GM23338 (cell line): ENCODE data around the gene KCNIP1. TPM values are rescaled to one million over a fixed set of nuclear protein-coding genes. Genes with fewer than 3 reads are reported as not detected.

Experiments
- ATAC-seq: fragments of 200-7000 bp; cut with Tn5 transposase; 3 replicates; pipeline ENCODE4 v1.9.1; 2020
- DNase-seq: peaks from one replicate; pipeline ENCODE4 v3.0.0-alpha.2; 2015; ENCODE audit warnings: low spot score
- H2AFZ ChIP-seq: fragments of 200-600 bp; sonication (generic); 2 replicates; pipeline ENCODE4 v1.8.0; 2016; ENCODE audit warnings: antibody characterized with exemption, mild to moderate bottlenecking, moderate library complexity
- H3F3A ChIP-seq: fragments of 200-600 bp; sonication (generic); replicated peaks from 2 replicates; pipeline ENCODE4 v1.8.0; 2017; ENCODE audit warnings: antibody characterized with exemption, mixed run types, low read depth
- H3K27ac ChIP-seq: fragments of 200-600 bp; sonication (generic); 2 replicates; pipeline ENCODE4 v1.6.1; 2016; ENCODE audit warnings: low read depth
- H3K27me3 ChIP-seq: fragments of 200-600 bp; sonication (generic); 2 replicates; pipeline ENCODE4 v1.8.0; 2016; ENCODE audit warnings: mild to moderate bottlenecking, mixed run types, moderate library complexity; ENCODE audit not compliant: insufficient read depth
- H3K36me3 ChIP-seq: fragments of 200-600 bp; sonication (generic); 2 replicates; pipeline ENCODE4 v1.8.0; 2016; ENCODE audit warnings: mild to moderate bottlenecking; ENCODE audit not compliant: insufficient read depth
- H3K4me1 ChIP-seq: fragments of 200-600 bp; sonication (generic); 2 replicates; pipeline ENCODE4 v1.8.0; 2016; ENCODE audit warnings: mild to moderate bottlenecking, moderate library complexity; ENCODE audit not compliant: insufficient read depth
- H3K4me2 ChIP-seq: fragments of 200-600 bp; sonication (generic); 2 replicates; pipeline ENCODE4 v1.7.1; 2017; ENCODE audit warnings: mixed run types
- H3K4me3 ChIP-seq: fragments of 200-600 bp; sonication (generic); 2 replicates; pipeline ENCODE4 v1.6.1; 2016; ENCODE audit warnings: mixed run types
- H3K79me2 ChIP-seq: fragments of 200-600 bp; sonication (generic); replicated peaks from 2 replicates; pipeline ENCODE4 v1.8.0; 2017; ENCODE audit warnings: mild to moderate bottlenecking; ENCODE audit not compliant: insufficient read depth
- H3K9me2 ChIP-seq: fragments of 200-600 bp; sonication (generic); 2 replicates; pipeline ENCODE4 v1.8.0; 2017; ENCODE audit not compliant: insufficient read depth
- H4K20me1 ChIP-seq: fragments of 200-600 bp; sonication (generic); replicated peaks from 2 replicates; pipeline ENCODE4 v1.8.0; 2017; ENCODE audit warnings: mild to moderate bottlenecking; ENCODE audit not compliant: insufficient read depth
- H3K27ac Mint-ChIP-seq: 2 replicates; pipeline ENCODE4 v1.8.0; 2020; ENCODE audit warnings: inconsistent platforms, mild to moderate bottlenecking, moderate library complexity, mixed read lengths
- H3K27me3 Mint-ChIP-seq: 3 replicates; pipeline ENCODE4 v1.8.0; 2022; ENCODE audit warnings: low read depth, mild to moderate bottlenecking, moderate library complexity, mixed read lengths, inconsistent platforms; ENCODE audit not compliant: insufficient read depth, poor library complexity
- H3K36me3 Mint-ChIP-seq: 3 replicates; pipeline ENCODE4 v1.8.0; 2021; ENCODE audit warnings: low read depth, mild to moderate bottlenecking, inconsistent platforms, moderate library complexity, mixed read lengths
- H3K4me1 Mint-ChIP-seq: 3 replicates; pipeline ENCODE4 v1.8.0; 2020; ENCODE audit warnings: mild to moderate bottlenecking, inconsistent platforms, mixed read lengths
- H3K4me3 Mint-ChIP-seq: 3 replicates; pipeline ENCODE4 v1.8.0; 2021; ENCODE audit warnings: moderate library complexity, mild to moderate bottlenecking, inconsistent platforms, mixed read lengths
- H3K9me3 Mint-ChIP-seq: 3 replicates; pipeline ENCODE4 v1.8.0; 2020; ENCODE audit warnings: moderate library complexity, mild to moderate bottlenecking, inconsistent platforms, mixed read lengths
- CREB1 ChIP-seq: fragments of 250-450 bp; sonication (Bioruptor Pico); IDR thresholded peaks from 2 replicates; pipeline ENCODE4 v1.5.0; 2020; ENCODE audit warnings: low read depth, mild to moderate bottlenecking, moderate library complexity
- CTCF ChIP-seq, 2 experiments: fragments of 200-600 bp in 1 of 2; sonication (generic) in 1 of 2; conservative IDR thresholded peaks; 2 replicates each; pipeline versions ENCODE4 v1.5.1 to v1.6.1; 2016 to 2017; ENCODE audit warnings: antibody characterized with exemption in 2 of 2, low read depth in 2 of 2, mild to moderate bottlenecking in 2 of 2, moderate library complexity in 1 of 2
- ETS1 ChIP-seq: IDR thresholded peaks from 2 replicates; pipeline ENCODE4 v1.6.1; 2016; ENCODE audit warnings: antibody characterized with exemption
- EZH2 ChIP-seq: fragments of 200-600 bp; sonication (generic); IDR thresholded peaks from one replicate; pipeline ENCODE4 v1.8.0; 2017; ENCODE audit warnings: antibody characterized with exemption, mild to moderate bottlenecking, low read depth; ENCODE audit not compliant: unreplicated experiment
- EZH2phosphoT487 ChIP-seq: fragments of 200-600 bp; sonication (generic); IDR thresholded peaks from one replicate; pipeline ENCODE4 v1.8.1; 2018; ENCODE audit warnings: antibody characterized with exemption; ENCODE audit not compliant: unreplicated experiment
- JUNB ChIP-seq: IDR thresholded peaks from one replicate; pipeline ENCODE4 v1.6.1; 2016; ENCODE audit warnings: antibody characterized with exemption; ENCODE audit not compliant: unreplicated experiment
- NANOG ChIP-seq: IDR thresholded peaks from 2 replicates; pipeline ENCODE4 v1.6.1; 2016; ENCODE audit warnings: antibody characterized with exemption, borderline replicate concordance
- POLR2AphosphoS5 ChIP-seq: IDR thresholded peaks from 2 replicates; pipeline ENCODE4 v1.6.1; 2016; ENCODE audit warnings: antibody characterized with exemption, low read depth
- REST ChIP-seq: IDR thresholded peaks from one replicate; pipeline ENCODE4 v1.6.1; 2018; ENCODE audit warnings: antibody characterized with exemption; ENCODE audit not compliant: unreplicated experiment
- STAT1 ChIP-seq: IDR thresholded peaks from one replicate; pipeline ENCODE4 v1.6.1; 2016; ENCODE audit warnings: antibody characterized with exemption; ENCODE audit not compliant: unreplicated experiment
- ZNF114 ChIP-seq: fragments of 250-450 bp; sonication (Bioruptor Pico); IDR thresholded peaks from 2 replicates; pipeline ENCODE4 v1.5.0; 2020; ENCODE audit warnings: mild to moderate bottlenecking, moderate library complexity
- ZNF331 ChIP-seq: fragments of 250-450 bp; sonication (Bioruptor Pico); IDR thresholded peaks from 2 replicates; pipeline ENCODE4 v1.5.0; 2020; ENCODE audit warnings: low read depth, mild to moderate bottlenecking, moderate library complexity
- polyA plus RNA-seq: library from polyadenylated mRNA; unstranded; fragments of >200 nt; fragmentation: Nextera tagmentation; extraction: Ambion mirVana; gene quantifications from 2 replicates; pipeline ENCODE4 v1.2.1, GENCODE V29; 2016
- total RNA-seq: library from RNA; depleted of rRNA; stranded (reverse); fragments of >200 nt; shearing (Covaris generic); gene quantifications from 2 replicates; pipeline ENCODE4 v1.2.3, GENCODE V29; 2014
- TF ChIP-seq, protein P1 (sequence below): fragments of 250-450 bp; sonication (Bioruptor Pico); IDR thresholded peaks from 2 replicates; pipeline ENCODE4 v1.5.0; 2020; ENCODE audit warnings: mild to moderate bottlenecking, moderate library complexity

The KCNIP1 gene
- total and polyA plus RNA-seq, 2 experiments from 2014 or later, result 0.31 to 0.87 TPM

- H3K36me3 Mint-ChIP-seq, result peaks cover 16% of the 10 kb centered on the region
- Histone ChIP-seq H3K4me2 (no peak overlapping the region), H3K79me2 (no peaks in the 10 kb centered on the region), H3K9me2 (peaks cover 39% of the 10 kb centered on the region), H3K27ac (no peak overlapping the region), H4K20me1 (no peaks in the 10 kb centered on the region), H3F3A (peaks cover 5% of the 10 kb centered on the region; the same call in 1 of the 2 replicates), H3K36me3 (no peaks in the 10 kb centered on the region), H3K4me3 (no peak overlapping the region), H3K4me1 (peaks cover 9% of the 10 kb centered on the region; the same call in 1 of the 2 replicates), H2AFZ (no peak overlapping the region), H3K27me3 (no peaks in the 10 kb centered on the region)
- TF ChIP-seq ZNF331 (CRISPR knock-in tag) (no peak), CTCF (conservative IDR thresholded peaks at IDR 0.05; ENCODE audit: low read depth in 2 of 2) (no peak), EZH2 (no peak), NANOG (no peak), STAT1 (no peak), ZNF114 (CRISPR knock-in tag) (no peak), JUNB (no peak), POLR2AphosphoS5 (no peak), ETS1 (no peak), CREB1 (no peak), EZH2phosphoT487 (no peak), REST (no peak)
- TF ChIP-seq, protein P1, sequence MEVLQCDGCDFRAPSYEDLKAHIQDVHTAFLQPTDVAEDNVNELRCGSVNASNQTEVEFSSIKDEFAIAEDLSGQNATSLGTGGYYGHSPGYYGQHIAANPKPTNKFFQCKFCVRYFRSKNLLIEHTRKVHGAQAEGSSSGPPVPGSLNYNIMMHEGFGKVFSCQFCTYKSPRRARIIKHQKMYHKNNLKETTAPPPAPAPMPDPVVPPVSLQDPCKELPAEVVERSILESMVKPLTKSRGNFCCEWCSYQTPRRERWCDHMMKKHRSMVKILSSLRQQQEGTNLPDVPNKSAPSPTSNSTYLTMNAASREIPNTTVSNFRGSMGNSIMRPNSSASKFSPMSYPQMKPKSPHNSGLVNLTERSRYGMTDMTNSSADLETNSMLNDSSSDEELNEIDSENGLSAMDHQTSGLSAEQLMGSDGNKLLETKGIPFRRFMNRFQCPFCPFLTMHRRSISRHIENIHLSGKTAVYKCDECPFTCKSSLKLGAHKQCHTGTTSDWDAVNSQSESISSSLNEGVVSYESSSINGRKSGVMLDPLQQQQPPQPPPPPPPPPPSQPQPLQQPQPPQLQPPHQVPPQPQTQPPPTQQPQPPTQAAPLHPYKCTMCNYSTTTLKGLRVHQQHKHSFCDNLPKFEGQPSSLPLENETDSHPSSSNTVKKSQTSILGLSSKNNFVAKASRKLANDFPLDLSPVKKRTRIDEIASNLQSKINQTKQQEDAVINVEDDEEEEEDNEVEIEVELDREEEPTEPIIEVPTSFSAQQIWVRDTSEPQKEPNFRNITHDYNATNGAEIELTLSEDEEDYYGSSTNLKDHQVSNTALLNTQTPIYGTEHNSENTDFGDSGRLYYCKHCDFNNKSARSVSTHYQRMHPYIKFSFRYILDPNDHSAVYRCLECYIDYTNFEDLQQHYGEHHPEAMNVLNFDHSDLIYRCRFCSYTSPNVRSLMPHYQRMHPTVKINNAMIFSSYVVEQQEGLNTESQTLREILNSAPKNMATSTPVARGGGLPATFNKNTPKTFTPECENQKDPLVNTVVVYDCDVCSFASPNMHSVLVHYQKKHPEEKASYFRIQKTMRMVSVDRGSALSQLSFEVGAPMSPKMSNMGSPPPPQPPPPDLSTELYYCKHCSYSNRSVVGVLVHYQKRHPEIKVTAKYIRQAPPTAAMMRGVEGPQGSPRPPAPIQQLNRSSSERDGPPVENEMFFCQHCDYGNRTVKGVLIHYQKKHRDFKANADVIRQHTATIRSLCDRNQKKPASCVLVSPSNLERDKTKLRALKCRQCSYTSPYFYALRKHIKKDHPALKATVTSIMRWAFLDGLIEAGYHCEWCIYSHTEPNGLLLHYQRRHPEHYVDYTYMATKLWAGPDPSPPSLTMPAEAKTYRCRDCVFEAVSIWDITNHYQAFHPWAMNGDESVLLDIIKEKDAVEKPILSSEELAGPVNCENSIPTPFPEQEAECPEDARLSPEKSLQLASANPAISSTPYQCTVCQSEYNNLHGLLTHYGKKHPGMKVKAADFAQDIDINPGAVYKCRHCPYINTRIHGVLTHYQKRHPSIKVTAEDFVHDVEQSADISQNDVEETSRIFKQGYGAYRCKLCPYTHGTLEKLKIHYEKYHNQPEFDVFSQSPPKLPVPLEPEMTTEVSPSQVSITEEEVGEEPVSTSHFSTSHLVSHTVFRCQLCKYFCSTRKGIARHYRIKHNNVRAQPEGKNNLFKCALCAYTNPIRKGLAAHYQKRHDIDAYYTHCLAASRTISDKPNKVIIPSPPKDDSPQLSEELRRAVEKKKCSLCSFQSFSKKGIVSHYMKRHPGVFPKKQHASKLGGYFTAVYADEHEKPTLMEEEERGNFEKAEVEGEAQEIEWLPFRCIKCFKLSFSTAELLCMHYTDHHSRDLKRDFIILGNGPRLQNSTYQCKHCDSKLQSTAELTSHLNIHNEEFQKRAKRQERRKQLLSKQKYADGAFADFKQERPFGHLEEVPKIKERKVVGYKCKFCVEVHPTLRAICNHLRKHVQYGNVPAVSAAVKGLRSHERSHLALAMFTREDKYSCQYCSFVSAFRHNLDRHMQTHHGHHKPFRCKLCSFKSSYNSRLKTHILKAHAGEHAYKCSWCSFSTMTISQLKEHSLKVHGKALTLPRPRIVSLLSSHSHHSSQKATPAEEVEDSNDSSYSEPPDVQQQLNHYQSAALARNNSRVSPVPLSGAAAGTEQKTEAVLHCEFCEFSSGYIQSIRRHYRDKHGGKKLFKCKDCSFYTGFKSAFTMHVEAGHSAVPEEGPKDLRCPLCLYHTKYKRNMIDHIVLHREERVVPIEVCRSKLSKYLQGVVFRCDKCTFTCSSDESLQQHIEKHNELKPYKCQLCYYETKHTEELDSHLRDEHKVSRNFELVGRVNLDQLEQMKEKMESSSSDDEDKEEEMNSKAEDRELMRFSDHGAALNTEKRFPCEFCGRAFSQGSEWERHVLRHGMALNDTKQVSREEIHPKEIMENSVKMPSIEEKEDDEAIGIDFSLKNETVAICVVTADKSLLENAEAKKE (CRISPR knock-in tag), result no peak
- DNase-seq (no peak), ATAC-seq (no peak)
- no peak overlapping the region for H3K4me3 Mint-ChIP-seq
- peaks cover 12% of the 10 kb centered on the region for H3K27me3 Mint-ChIP-seq
- H3K27ac Mint-ChIP-seq, result no peak overlapping the region
- peaks cover 22% of the 10 kb centered on the region for H3K4me1 Mint-ChIP-seq
- H3K9me3 Mint-ChIP-seq, result peaks cover 4% of the 10 kb centered on the region; the same call in 1 of the 3 replicates
Measured at GRCh38 chr5:170757669-170758068, 253.8 kb downstream of the KCNIP1 start.
